GM18868 (cell line): ENCODE data around the gene ACOT2.
"Not testable (repeated sequence)": the region's sequence is repeated elsewhere in the genome, so short reads cannot be mapped to it uniquely, and the experiment has no call there.

Source experiments
- ATAC-seq: cut with Tn5 transposase; IDR thresholded peaks from one replicate; pipeline ENCODE4 v1.9.1; 2021; ENCODE audit warnings: mild to moderate bottlenecking, moderate library complexity; ENCODE audit not compliant: unreplicated experiment

The ACOT2 gene

DNA sequence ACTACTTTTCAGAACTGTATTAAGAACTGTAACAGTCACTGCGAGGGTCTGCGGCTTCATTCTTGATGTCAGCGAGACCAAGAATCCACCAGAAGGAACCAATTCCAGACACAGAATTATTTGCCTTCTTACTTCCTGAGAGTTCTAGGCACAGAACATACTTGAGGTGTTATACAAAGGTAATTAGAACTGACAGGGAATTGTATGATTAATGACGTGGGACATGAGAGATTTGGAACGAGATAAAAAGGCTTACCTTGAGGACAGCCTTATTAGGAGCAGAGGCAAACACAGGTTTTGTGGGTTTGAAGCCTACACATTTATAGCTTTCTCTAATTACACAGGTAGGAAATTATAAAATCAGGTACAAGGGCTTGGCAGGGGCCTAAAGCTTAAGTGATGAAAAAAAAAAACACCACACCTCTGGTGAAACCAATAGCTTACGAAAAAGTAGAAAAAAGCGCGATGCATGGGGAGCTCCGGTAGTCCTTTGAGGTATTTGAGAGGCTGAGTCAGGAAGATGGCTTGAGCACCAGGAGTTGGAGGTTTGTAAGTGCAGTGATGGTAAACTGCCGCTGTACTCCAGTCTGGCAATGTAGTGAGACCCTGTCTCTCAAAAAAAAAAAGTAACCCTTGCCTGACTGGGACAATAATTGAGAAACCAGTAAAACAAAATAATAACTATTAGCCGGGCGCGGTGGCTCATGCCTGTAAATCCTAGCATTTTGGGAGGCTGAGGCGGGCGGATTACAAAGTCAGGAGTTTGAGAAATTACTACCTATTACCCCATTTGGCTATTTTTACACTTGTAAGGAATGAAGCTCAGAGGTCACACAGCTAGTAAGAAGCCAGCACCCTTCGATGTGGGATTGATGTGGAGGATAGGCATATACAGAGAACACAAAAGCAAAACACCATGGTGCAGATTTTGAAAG, 795 bp upstream of the ACOT2 start:
- ATAC-seq: no peak

DNA sequence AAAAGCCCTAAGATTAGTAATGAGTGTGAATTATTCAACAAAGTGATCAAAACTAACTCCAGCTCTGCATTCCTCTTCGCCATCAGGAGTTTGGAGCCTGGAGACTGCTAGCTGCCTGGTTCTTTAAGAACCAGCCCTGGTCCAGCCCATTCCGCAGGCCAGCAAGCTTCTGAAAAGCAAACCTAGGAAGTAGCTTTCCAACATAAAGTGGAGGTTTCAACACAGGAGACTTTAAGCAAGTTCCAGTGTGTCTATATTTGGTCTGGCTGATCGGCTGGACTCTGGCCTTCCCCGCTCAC, 178 bp upstream of the ACOT2 start:
- ATAC-seq: not testable (repeated sequence)

GRCh38 chr14:73570913-73571312, 1.9 kb downstream of the ACOT2 start:
- peak; percentile 64 for ATAC-seq

GRCh38 chr14:73573034-73573433, 4.0 kb downstream of the ACOT2 start:
- not testable (repeated sequence) for ATAC-seq

DNA sequence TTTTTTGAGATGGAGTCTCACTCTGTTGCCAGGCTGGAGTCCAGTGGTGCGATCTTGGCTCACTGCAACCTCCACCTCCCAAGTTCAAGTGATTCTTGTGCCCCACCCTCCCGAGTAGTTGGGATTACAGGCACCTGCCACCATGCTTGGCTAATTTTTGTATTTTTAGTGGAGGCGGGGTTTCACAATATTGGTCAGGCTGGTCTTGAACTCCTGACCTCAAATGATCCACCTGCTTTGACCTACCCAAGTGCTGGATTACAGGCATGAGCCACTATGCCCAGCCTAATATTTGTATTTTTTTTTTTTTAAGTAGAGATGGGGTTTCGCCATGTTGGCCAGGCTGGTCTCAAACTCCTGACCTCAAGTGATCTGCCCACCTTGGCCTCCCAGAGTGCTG, 4.7 kb downstream of the ACOT2 start:
- not testable (repeated sequence) for ATAC-seq

GRCh38 chr14:73574251-73574650, 5.2 kb downstream of the ACOT2 start:
- not testable (repeated sequence) for ATAC-seq

- no peak for ATAC-seq
Observed at GRCh38 chr14:73576391-73576790, 7.4 kb downstream of the ACOT2 start.

DNA sequence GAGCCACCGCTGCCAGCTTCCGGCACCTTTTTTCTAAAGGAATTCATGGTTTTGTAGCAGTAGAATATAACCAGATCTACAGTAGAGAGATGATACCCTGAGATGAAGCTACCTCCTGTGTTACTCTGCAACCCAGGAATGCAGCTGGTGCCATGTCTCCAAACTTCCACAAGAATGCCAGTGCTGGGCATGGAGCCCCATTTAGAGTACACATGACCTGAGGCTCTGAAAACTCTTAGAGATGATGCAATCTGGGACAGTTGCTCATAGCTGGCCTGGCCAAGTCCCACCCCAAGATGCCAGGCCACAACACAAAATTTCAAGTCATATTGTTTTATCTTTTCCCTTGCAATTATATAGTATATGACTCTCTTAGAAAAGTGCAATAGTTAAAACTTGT, 8.2 kb downstream of the ACOT2 start:
- ATAC-seq: not testable (repeated sequence)

DNA sequence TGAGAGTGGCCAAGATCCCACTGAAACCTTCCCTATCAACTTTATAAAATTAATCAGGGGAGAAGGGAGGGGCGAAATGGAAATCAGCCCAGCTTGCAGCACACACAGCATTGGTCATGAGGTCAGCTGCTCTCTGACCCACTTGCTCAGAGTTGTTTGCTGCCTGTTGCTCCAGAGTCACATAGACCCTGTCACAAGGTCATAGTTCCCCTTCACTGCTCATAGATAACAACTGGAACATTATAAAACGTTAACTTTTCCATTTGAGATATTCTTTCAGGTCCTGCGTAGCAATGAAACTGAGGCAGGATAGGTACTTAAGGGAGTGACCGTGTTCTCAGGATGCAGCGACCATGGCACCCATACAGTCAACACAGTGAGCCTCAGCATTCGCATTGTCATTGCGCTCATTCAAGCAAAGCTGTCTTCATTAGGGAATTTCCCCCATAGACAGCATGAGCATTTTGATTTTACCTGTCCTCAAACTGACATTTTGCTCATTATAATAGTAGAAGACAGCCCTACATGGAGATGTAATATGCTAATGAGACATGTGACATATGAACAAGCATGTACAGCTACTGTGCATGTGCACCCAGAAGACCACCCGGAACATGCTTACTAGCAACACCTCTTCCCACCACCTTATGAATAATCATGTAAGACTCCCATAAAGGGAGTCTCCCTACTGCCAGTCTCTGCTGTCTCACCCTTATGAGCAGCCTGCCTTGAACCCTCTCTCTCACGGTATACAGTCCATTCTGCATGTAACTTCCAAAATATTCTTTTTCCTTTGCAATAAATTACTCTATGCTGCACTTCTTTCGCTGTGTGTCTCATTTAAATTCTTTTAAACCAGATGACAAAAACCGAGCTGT, 13.3 kb downstream of the ACOT2 start:
- peak; percentile 78 for ATAC-seq

GRCh38 chr14:73588695-73589094, 19.7 kb downstream of the ACOT2 start:
- no peak for ATAC-seq

DNA sequence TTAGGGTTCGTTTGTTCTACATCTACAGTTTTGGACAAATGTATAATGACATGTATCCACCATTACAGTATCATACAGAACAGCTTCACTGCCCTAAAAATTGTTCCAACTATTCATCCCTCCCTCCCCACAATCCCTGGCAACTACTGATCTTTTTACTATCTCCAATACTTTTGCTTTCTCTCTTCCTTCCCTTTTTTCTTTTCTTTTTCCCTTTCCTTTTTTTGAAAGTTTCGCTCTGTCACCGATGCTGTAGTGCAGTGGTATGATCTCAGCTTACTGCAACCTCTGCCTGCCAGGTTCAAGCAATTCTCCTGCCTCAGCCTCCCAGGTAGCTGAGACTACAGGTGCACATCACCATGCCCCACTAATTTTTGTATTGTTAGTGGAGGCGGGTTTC, 20.1 kb downstream of the ACOT2 start:
- ATAC-seq: no peak

GRCh38 chr14:73590673-73591004, 21.6 kb downstream of the ACOT2 start:
- not testable (repeated sequence) for ATAC-seq

GRCh38 chr14:73591690-73592449, 22.9 kb downstream of the ACOT2 start, which contains the start of gene ACOT4:
TSS of gene ACOT4 (plus strand) at chr14:73591873. CDS start at chr14:73591960, 87 bp downstream.
- no peak for ATAC-seq

GRCh38 chr14:73594491-73594890, 25.5 kb downstream of the ACOT2 start:
- ATAC-seq: no peak

DNA sequence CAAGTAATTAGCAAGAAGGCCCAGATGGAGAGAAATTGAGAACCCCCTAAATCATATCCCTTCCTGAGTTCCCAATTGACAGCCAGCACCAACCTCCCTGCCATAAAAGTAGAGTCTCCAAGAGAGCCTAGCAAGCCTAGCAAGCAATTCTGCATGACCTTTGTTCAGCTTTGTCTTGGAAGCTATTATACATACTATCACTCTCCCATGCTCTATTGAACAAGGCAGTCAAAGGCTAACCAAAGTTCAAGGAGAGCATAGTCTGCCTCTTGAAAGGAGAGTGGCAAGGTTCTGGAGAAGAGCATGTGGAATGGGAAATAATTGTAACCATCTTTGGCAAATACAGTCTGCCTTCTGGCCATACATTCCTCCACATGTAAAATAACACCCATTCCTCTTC, 30.5 kb downstream of the ACOT2 start:
- ATAC-seq: no peak

DNA sequence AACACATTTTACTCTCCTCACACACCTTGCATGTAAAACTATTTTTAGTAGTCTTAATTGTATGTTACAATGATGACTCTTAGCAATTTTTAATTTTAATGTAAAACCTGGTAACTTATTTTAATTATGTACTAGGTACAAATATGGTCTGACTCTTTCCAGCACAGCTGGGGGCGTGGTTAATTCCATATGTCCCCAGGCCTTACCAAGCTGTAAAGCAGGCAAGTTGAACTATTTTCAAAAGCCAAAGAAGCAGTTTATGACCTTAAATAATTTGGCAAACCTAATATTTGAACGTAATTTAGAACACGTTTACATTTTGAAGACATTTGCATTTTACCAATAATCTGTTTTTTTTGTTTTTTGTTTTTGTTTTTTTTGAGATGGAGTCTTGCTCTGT, 34.0 kb downstream of the ACOT2 start:
- ATAC-seq: no peak

GRCh38 chr14:73606271-73606670, 37.3 kb downstream of the ACOT2 start:
- no peak for ATAC-seq

DNA sequence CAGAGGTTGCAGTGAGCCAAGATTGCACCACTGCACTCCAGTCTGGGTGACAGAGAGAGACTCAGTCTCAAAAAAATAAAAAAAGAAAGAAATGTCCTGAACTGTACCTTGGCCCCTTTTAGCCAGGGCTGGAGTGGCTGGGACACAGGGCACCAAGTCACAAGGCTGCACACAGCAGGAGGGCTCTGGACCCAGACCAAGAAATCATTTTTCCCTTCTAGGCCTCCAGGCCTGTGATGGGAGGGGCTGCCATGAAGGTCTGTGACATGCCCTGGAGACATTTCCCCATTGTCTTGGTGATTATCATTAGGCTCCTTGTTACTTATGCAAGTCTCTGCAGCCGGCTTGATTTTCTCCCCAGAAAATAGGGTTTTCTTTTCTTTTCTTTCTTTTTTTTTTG, 38.2 kb downstream of the ACOT2 start:
- ATAC-seq: no peak

DNA sequence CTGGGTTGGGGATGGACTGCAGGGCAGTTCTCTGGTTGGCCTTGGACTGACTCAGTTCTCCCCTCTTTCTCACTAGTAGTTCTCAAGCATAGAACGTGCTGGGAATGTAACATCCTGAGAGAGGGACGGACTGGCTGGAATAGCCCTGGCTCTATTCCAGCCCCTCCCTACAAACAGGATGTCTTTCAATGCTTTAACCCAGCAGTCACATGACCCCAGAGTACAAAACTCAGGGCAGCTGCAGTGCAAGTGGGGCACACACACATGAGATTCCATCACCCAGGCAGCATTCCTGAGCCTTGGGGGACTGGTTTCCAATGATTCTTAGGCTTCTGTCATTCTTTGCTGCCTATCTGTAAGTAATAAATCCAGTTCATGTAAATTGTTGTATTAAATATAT, 41.7 kb downstream of the ACOT2 start:
- ATAC-seq: no peak

DNA sequence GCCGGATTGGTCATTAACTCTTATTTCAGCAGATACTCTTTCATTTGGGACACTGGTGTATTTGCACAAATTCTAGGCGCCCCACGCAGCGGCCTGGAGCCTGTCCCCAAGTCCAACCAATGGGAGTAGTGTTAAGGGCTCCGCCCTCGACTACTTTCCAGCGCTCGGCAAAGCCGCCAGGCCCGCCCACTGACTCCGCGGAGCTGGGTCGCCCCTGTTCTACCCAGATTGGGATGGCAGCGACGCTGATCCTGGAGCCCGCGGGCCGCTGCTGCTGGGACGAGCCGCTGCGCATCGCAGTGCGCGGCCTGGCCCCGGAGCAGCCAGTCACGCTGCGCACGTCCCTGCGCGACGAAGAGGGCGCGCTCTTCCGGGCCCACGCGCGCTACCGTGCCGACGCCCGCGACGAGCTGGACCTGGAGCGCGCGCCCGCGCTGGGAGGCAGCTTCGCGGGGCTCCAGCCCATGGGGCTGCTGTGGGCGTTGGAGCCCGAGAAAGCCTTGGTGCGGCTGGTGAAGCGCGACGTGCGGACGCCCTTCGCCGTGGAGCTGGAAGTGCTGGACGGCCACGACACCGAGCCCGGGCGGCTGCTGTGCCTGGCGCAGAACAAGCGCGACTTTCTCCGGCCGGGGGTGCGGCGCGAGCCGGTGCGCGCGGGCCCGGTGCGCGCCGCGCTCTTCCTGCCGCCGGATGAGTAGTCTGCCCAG, 43.5 kb downstream of the ACOT2 start, which contains the start of gene ACOT6:
Gene ACOT6, plus strand, starts transcription at position 179 of the 707 bp plus-strand sequence. Its CDS starts 55 bp downstream, at position 234.
- peak; percentile 86 for ATAC-seq

DNA sequence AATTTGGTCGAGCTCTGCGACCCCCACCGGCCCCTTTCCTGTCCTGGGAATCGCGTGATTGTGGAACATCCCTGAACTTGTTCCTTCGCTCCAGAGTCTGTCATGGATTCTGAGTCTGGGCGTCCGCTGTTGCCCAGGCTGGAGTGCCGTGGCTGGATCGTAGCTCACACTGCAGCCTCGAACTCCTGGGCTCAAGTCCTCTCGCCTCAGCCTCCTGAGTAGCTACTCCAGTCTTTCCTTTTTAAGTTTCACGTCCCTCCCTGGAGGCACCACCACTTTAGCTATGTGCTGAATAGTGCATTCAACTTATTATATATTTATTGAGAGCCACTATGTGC, 44.0 kb downstream of the ACOT2 start:
- no peak for ATAC-seq
